Endothelial cell of umbilical vein (primary cell): ENCODE results near the gene LUC7L2. TPM values are rescaled to one million over a fixed set of nuclear protein-coding genes. Genes with fewer than 3 reads are reported as not detected.

Experiments
- BruUV-seq: library from RNA; stranded (reverse); fragments of 400-500 nt; replicated peaks from 2 replicates; lab custom pipeline; 2021; lab: Mats Ljungman, UMichigan
- CTCF ChIA-PET: fragments of 300-600, 350-600 bp; sonication (Branson Sonifier 250); formaldehyde crosslinking; loops from one replicate; lab custom pipeline; 2021; ENCODE audit warnings: antibody characterized with exemption, inconsistent platforms; lab: Charles Lee
- POLR2A ChIA-PET: fragments of 300-600, 350-600 bp; sonication (Branson Sonifier 250); formaldehyde crosslinking; loops from one replicate; lab custom pipeline; 2021; ENCODE audit warnings: antibody characterized with exemption, inconsistent platforms; lab: Charles Lee
- DNase-seq: peaks from one replicate; pipeline ENCODE4 v3.0.0-alpha.2; 2011; ENCODE audit warnings: low read depth, low spot score
- FAIRE-seq: peaks from 2 replicates; lab custom pipeline; 2011; peaks lifted over from hg19 to GRCh38; lab: Jason Lieb, UNC
- H2AFZ ChIP-seq: 2 replicates; pipeline ENCODE4 v1.6.0; 2012; ENCODE audit warnings: low read depth, low read length, control low read depth, inconsistent platforms
- H3K27ac ChIP-seq: 2 replicates; pipeline ENCODE4 v1.5.1; 2011; ENCODE audit warnings: low read depth, mild to moderate bottlenecking, control low read depth, low read length, moderate library complexity; ENCODE audit not compliant: insufficient read depth
- H3K27me3 ChIP-seq, 2 experiments: 2 replicates each; pipeline versions ENCODE4 v1.6.0 to v1.6.1; 2011; ENCODE audit warnings: low read length in 2 of 2, mixed read lengths in 1 of 2; ENCODE audit not compliant: control insufficient read depth in 2 of 2, insufficient read depth in 2 of 2
- H3K36me3 ChIP-seq, 2 experiments: 2 replicates in 1 of 2; 3 replicates in 1 of 2; pipeline ENCODE4 v1.5.1; 2011; ENCODE audit warnings: low read length in 2 of 2, mild to moderate bottlenecking in 1 of 2, moderate library complexity in 1 of 2; ENCODE audit not compliant: control insufficient read depth in 2 of 2, insufficient read depth in 2 of 2; ENCODE audit errors: extremely low read depth in 1 of 2
- H3K4me1 ChIP-seq: 3 replicates; pipeline ENCODE4 v1.5.1; 2011; ENCODE audit warnings: mild to moderate bottlenecking, low read length; ENCODE audit not compliant: control insufficient read depth, insufficient read depth; ENCODE audit errors: extremely low read depth
- H3K4me2 ChIP-seq: 2 replicates; pipeline ENCODE4 v1.6.1; 2011; ENCODE audit warnings: low read length, control low read depth, mixed read lengths; ENCODE audit not compliant: insufficient read depth
- H3K4me3 ChIP-seq, 3 experiments: fragments of 200-600 bp in 1 of 3; sonication (generic), shearing (Covaris generic) in 1 of 3; replicated peaks in 1 of 3; 2 replicates each; pipeline ENCODE4 v1.5.1; 2011 to 2016; ENCODE audit warnings: control low read depth in 3 of 3, low read length in 3 of 3, mild to moderate bottlenecking in 2 of 3, inconsistent platforms in 1 of 3, low read depth in 1 of 3, moderate library complexity in 1 of 3; ENCODE audit not compliant: insufficient read depth in 1 of 3
- H3K79me2 ChIP-seq: 2 replicates; pipeline ENCODE4 v1.6.0; 2012; ENCODE audit warnings: low read length, inconsistent platforms; ENCODE audit not compliant: control insufficient read depth, insufficient read depth
- H3K9ac ChIP-seq: replicated peaks from 2 replicates; pipeline ENCODE3; 2011; ENCODE audit warnings: low read length, control low read depth; ENCODE audit not compliant: insufficient read depth; ENCODE audit errors: extremely low read depth
- H3K9me1 ChIP-seq: replicated peaks from 3 replicates; pipeline ENCODE4 v1.6.0; 2011; ENCODE audit warnings: mild to moderate bottlenecking, low read length; ENCODE audit not compliant: control insufficient read depth, insufficient read depth; ENCODE audit errors: extremely low read depth
- H3K9me3 ChIP-seq: replicated peaks from 2 replicates; pipeline ENCODE4 v1.5.1; 2012; ENCODE audit warnings: low read length, inconsistent platforms; ENCODE audit not compliant: control insufficient read depth, insufficient read depth
- H4K20me1 ChIP-seq: replicated peaks from 2 replicates; pipeline ENCODE3; 2011; ENCODE audit warnings: mild to moderate bottlenecking, low read length; ENCODE audit not compliant: control insufficient read depth, insufficient read depth; ENCODE audit errors: extremely low read depth
- CTCF ChIP-seq, 2 donors: IDR thresholded peaks; 1 replicate in 1 of 2; 2 replicates in 1 of 2; pipeline ENCODE4 v1.5.1; 2011; ENCODE audit warnings: low read length in 2 of 2, mild to moderate bottlenecking in 2 of 2, moderate library complexity in 2 of 2, control low read depth in 1 of 2, inconsistent platforms in 1 of 2, low read depth in 1 of 2; ENCODE audit not compliant: insufficient read depth in 1 of 2; ENCODE audit errors: extremely low read depth in 1 of 2
- JUN ChIP-seq: IDR thresholded peaks from 2 replicates; pipeline ENCODE4 v1.6.1; 2011; ENCODE audit warnings: borderline replicate concordance, low read depth; ENCODE audit not compliant: insufficient read length, insufficient read depth
- MYC ChIP-seq: IDR thresholded peaks from one replicate; pipeline ENCODE4 v1.6.1; 2011; ENCODE audit warnings: mild to moderate bottlenecking, low read depth, low read length
- dilution Hi-C: fragments of 300-500 bp; cut with MboI; formaldehyde crosslinking; loops from one replicate; pipeline ENCODE4 v1.15.0; 2019; ENCODE audit warnings: low sequenced_read_pairs; ENCODE audit not compliant: extremely low pct_ligation_motif_present
- intact Hi-C: fragments of 100-400 bp; cut with micrococcal nuclease; formaldehyde crosslinking; loops from one replicate; pipeline ENCODE4 v1.10.0; 2022
- polyA plus RNA-seq, 4 experiments: library from polyadenylated mRNA; depleted of rRNA in 3 of 4; stranded (reverse) in 3 of 4; unstranded in 1 of 4; fragments of >200 nt; gene quantifications; 2 replicates each; pipeline versions ENCODE4 v1.2.1 to v1.2.3, GENCODE V29; 2011 to 2012; ENCODE audit warnings: missing spikeins in 1 of 4
- total RNA-seq: library from RNA; stranded (reverse); gene quantifications from 2 replicates; pipeline ENCODE4 v1.2.3, GENCODE V29; 2021

The LUC7L2 gene
- total and polyA plus RNA-seq, 2 donors (not counting 3 experiments of a cell fraction or from before 2014, with no cell fraction given): 28.0 to 85.8 TPM

GRCh38 chr7:139417478-139417877, 57.8 kb downstream of the LUC7L2 start:
- CTCF ChIA-PET: interaction anchor here (0.7 to 2.1 kb wide), 4 partner anchors 8 to 22 kb away, joined by 3 to 8 read pairs (median 4); no protein-coding TSS in a partner anchor
- no peaks in the 10 kb centered on the region for H3K9me1 ChIP-seq

More at GRCh38 chr7:139417478-139417877, 57.8 kb downstream of the LUC7L2 start:
- peaks cover 9 to 42% of the 10 kb centered on the region in 2 experiments for H3K36me3 ChIP-seq
- POLR2A ChIA-PET: no interaction called here
- no peaks in the 10 kb centered on the region for H3K79me2 ChIP-seq
- FAIRE-seq (no peak), DNase-seq (no peak)
- H3K27ac ChIP-seq: no peak overlapping the region
- dilution Hi-C loops: no loop called here
- intact Hi-C loops: no loop called here
- no peak overlapping the region for H3K4me2 ChIP-seq
- no peaks in the 10 kb centered on the region for H3K4me1 ChIP-seq
- no peaks in the 10 kb centered on the region for H3K9me3 ChIP-seq
- TF ChIP-seq CTCF (IDR thresholded peaks at IDR 0.05; ENCODE audit: extremely low read depth in 1 of 2, insufficient read depth in 1 of 2, low read depth in 1 of 2, low read length in 2 of 2) (no peak), JUN (no peak), MYC (no peak)
- H3K27me3 ChIP-seq: no peaks in the 10 kb centered on the region
- no peak overlapping the region for H2AFZ ChIP-seq
- no peaks in the 10 kb centered on the region for H4K20me1 ChIP-seq
- no peak overlapping the region for H3K4me3 ChIP-seq
- BruUV-seq: no TSS peak
- no peak overlapping the region for H3K9ac ChIP-seq
